T-helper 2 cell treated with Interferon-gamma antibody and Interleukin-4, amounts not matched to agents 5 μg/mL and 100 μg/mL, for 36 hours (primary cell): Measurements from ENCODE around the gene PAPLN.
"Not testable (repeated sequence)": the region's sequence is repeated elsewhere in the genome, so short reads cannot be mapped to it uniquely, and the experiment has no call there.

Experiments
- DNase-seq: peaks from one replicate; pipeline ENCODE4 v3.0.0; 2021; ENCODE audit warnings: low spot score
- H3K27ac Mint-ChIP-seq: one replicate; pipeline ENCODE4 v1.8.0; 2021; ENCODE audit warnings: mild to moderate bottlenecking, mixed read lengths
- H3K27me3 Mint-ChIP-seq: one replicate; pipeline ENCODE4 v1.8.0; 2021; ENCODE audit warnings: low read depth, mixed read lengths
- H3K36me3 Mint-ChIP-seq: one replicate; pipeline ENCODE4 v1.8.0; 2021; ENCODE audit warnings: low read depth, mixed read lengths
- H3K4me1 Mint-ChIP-seq: one replicate; pipeline ENCODE4 v1.8.0; 2021; ENCODE audit warnings: low read depth, mixed read lengths
- H3K4me3 Mint-ChIP-seq: one replicate; pipeline ENCODE4 v1.8.0; 2022; ENCODE audit warnings: mild to moderate bottlenecking, moderate library complexity, mixed read lengths
- H3K9me3 Mint-ChIP-seq: one replicate; pipeline ENCODE4 v1.8.0; 2021; ENCODE audit warnings: mixed read lengths

Gene PAPLN, protein sequence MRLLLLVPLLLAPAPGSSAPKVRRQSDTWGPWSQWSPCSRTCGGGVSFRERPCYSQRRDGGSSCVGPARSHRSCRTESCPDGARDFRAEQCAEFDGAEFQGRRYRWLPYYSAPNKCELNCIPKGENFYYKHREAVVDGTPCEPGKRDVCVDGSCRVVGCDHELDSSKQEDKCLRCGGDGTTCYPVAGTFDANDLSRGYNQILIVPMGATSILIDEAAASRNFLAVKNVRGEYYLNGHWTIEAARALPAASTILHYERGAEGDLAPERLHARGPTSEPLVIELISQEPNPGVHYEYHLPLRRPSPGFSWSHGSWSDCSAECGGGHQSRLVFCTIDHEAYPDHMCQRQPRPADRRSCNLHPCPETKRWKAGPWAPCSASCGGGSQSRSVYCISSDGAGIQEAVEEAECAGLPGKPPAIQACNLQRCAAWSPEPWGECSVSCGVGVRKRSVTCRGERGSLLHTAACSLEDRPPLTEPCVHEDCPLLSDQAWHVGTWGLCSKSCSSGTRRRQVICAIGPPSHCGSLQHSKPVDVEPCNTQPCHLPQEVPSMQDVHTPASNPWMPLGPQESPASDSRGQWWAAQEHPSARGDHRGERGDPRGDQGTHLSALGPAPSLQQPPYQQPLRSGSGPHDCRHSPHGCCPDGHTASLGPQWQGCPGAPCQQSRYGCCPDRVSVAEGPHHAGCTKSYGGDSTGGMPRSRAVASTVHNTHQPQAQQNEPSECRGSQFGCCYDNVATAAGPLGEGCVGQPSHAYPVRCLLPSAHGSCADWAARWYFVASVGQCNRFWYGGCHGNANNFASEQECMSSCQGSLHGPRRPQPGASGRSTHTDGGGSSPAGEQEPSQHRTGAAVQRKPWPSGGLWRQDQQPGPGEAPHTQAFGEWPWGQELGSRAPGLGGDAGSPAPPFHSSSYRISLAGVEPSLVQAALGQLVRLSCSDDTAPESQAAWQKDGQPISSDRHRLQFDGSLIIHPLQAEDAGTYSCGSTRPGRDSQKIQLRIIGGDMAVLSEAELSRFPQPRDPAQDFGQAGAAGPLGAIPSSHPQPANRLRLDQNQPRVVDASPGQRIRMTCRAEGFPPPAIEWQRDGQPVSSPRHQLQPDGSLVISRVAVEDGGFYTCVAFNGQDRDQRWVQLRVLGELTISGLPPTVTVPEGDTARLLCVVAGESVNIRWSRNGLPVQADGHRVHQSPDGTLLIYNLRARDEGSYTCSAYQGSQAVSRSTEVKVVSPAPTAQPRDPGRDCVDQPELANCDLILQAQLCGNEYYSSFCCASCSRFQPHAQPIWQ

DNA sequence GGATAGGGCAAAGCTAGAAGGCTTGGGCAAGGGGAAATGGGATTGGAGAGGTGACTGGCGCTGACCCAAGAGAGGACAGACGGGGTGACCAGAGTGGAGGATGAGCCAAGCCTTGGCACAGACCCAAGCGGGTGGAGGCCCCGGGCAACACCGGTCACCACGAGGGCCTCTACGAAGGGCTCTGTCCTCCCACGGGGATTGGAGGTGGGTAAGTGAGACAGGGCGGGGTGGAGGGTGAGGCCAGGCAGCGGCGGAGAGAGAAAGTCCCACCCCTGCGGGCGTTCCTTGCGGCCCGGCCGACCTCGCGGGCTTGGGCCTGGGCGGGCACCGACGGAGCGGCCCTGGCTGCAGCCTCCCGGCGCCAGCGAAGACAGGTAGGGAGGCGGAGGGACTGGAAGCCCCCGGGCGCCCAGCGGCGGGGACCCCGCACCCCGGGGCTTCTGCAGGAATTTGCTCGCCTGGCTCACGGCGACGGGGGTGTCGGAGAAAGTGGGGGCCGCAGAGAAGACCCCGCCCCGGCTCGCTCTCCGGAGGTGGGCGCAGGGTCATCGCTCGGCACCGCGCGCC is at the start of gene PAPLN:
Gene PAPLN (plus strand): TSS at position 288 of the 567 bp plus-strand sequence. CDS start 2,273 bp downstream, outside the sequence.
- Mint-ChIP-seq H3K27ac (peak within 1 kb of the TSS; percentile 34), H3K4me1 (peaks cover 9% of the 10 kb centered on the region), H3K27me3 (peaks cover 78% of the 10 kb centered on the region), H3K9me3 (no peaks in the 10 kb centered on the region), H3K4me3 (peak within 1 kb of the TSS; percentile 60), H3K36me3 (peaks cover 2% of the 10 kb centered on the region)
- DNase-seq = no peak

DNA sequence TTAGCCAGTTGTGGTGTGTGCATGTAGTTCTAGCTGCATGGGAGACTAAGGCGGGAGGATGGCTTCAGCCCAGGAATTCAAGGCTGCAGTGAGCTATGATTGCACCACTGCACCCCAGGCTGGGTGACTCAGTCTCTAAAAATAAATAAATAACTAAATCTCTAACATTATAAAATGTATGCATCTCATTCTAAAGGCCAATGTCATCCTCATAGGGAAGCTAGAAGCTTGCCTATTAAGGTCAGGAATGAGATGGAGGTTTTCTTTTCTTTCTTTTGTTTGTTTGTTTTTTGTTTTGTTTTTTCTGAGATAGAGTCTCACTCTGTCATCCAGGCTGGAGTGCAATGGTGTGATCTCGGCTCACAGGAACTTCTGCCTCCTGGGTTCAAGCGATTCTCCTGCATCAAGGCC is 48.8 kb upstream of the PAPLN start:
- no peak for DNase-seq
- H3K27me3 Mint-ChIP-seq = no peaks in the 10 kb centered on the region
- no peaks in the 10 kb centered on the region for H3K9me3 Mint-ChIP-seq
- H3K27ac Mint-ChIP-seq = no peak overlapping the region
- no peak overlapping the region for H3K4me3 Mint-ChIP-seq
- no peaks in the 10 kb centered on the region for H3K4me1 Mint-ChIP-seq
- peaks cover 23% of the 10 kb centered on the region for H3K36me3 Mint-ChIP-seq

DNA sequence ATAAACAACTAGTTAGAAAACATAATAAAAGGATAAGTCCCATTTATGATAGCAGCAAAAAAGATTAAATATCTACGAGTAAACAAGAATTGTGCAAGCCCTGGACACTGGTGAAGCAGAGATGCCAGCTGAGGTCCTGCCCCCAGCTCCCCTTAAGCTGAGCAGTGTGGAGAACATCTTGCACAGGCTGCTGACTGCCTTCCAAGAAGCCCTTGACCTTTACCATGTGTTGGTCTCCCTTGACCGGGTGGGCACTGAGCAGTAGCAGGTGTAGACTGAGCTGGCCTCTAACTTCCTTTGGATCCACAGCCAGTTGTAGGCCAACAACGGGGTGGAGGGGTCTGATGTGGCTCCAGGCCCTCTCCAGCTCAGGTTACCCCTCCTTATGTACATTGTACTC is 47.7 kb upstream of the PAPLN start:
- Mint-ChIP-seq H3K4me1 (no peaks in the 10 kb centered on the region), H3K4me3 (no peak overlapping the region), H3K9me3 (no peaks in the 10 kb centered on the region), H3K27me3 (no peaks in the 10 kb centered on the region), H3K36me3 (peaks cover 30% of the 10 kb centered on the region), H3K27ac (no peak overlapping the region)
- DNase-seq = no peak

DNA sequence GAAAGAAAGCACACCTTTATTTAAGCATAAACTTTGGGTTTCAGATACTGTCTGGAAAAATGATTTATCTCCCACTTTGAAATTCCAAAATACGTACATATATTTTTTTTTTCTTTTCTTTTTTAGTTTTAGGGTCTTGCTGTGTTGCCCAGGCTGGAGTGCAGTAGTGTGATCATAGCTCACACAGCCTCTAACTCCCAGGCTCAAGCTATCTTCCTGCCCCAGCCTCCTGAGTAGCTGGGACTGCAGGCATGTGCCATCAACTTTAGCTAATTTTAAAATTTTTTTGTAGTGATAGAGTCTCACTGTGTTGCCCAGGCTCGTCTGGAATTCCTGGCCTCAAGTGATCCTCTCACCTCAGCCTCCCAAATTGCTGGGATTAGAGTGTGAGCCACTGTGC is 45.9 kb upstream of the PAPLN start:
- Mint-ChIP-seq H3K9me3 (no peaks in the 10 kb centered on the region), H3K27me3 (no peaks in the 10 kb centered on the region), H3K36me3 (peaks cover 42% of the 10 kb centered on the region), H3K27ac (no peak overlapping the region), H3K4me1 (no peaks in the 10 kb centered on the region), H3K4me3 (no peak overlapping the region)
- no peak for DNase-seq

DNA sequence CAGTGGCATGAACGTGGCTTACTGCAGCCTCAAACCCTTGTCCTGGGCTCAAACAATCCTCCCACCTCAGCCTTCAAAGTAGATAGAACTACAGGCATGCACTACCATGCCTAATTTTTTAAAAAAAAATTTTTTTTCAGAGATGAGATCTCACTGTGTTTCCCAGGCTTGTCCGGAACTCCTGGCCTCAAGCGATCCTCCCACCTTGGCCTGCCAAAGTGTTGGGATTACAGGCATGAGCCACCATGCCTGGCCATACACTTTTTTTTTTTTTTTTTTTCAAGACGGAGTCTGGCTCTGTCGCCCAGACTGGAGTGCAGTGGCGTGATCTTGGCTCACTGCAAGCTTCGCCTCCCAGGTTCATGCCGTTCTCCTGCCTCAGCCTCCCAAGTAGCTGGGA is 43.0 kb upstream of the PAPLN start:
- H3K27ac Mint-ChIP-seq, H3K4me3 Mint-ChIP-seq, H3K4me1 Mint-ChIP-seq, DNase-seq, H3K27me3 Mint-ChIP-seq, H3K9me3 Mint-ChIP-seq: not testable (repeated sequence)
- H3K36me3 Mint-ChIP-seq = peaks cover 46% of the 10 kb centered on the region

DNA sequence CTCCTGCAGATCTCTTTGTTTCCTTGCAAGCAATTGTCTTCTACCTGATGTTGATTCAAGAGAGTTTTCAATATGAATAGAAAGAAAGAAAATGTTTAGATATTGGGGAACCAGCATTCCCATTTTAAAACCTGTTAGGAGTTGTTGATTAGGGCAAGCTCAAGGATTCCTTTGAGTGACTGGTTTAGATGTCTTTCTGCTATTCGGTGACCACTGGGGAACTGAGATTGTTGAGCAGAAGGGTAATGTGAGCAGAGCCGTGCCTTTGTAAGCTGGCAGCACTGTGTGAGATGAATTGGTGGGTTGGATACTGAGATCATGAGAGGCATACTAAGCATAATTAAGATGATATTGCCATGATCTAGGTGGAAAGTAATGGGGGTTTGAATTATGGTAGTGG is 39.1 kb upstream of the PAPLN start:
- H3K4me1 Mint-ChIP-seq = no peaks in the 10 kb centered on the region
- H3K9me3 Mint-ChIP-seq = no peaks in the 10 kb centered on the region
- no peak overlapping the region for H3K4me3 Mint-ChIP-seq
- no peak for DNase-seq
- no peak overlapping the region for H3K27ac Mint-ChIP-seq
- peaks cover 49% of the 10 kb centered on the region for H3K36me3 Mint-ChIP-seq
- no peaks in the 10 kb centered on the region for H3K27me3 Mint-ChIP-seq

DNA sequence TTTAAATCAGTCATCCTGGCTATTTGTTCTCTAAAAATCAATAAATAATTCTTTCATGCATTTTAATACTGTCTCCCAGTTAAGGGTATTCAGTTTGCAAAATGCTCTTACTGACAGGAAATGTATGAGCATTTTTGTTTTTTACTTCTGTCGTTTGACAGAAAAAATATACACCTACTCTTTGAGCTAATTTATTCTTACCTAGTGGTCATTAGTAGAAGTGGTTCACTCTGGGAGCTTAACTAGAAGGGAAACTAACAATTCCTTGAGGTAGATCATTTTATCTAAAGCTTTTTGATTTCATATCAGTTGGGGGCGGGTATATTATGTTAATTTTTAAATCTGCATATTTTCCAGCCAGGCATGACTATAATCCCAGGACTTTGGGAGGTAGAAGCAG is 33.8 kb upstream of the PAPLN start:
- Mint-ChIP-seq H3K36me3 (peaks cover 60% of the 10 kb centered on the region), H3K4me3 (no peak overlapping the region), H3K4me1 (no peaks in the 10 kb centered on the region), H3K9me3 (peaks cover 15% of the 10 kb centered on the region), H3K27me3 (no peaks in the 10 kb centered on the region), H3K27ac (no peak overlapping the region)
- no peak for DNase-seq

DNA sequence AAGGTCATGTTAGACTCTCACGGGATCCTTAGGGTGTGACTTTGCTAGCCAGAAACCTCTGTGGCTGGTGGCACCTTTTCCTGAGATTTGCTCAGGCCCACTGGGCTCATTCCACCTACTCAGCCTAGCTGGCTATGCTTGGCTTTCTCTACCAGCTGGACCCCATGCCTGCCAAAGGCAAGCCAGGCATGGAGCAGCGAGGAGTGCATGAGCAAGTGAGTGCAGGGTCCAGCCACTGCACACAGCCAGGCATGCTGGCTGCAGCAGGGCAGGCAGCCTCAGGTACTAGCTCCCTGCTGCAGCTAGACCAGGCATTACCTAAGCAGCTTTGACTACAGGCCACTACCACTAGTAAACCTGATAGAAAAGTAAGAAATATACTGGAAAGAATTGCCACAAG is 29.7 kb upstream of the PAPLN start:
- H3K27me3 Mint-ChIP-seq = no peaks in the 10 kb centered on the region

DNA sequence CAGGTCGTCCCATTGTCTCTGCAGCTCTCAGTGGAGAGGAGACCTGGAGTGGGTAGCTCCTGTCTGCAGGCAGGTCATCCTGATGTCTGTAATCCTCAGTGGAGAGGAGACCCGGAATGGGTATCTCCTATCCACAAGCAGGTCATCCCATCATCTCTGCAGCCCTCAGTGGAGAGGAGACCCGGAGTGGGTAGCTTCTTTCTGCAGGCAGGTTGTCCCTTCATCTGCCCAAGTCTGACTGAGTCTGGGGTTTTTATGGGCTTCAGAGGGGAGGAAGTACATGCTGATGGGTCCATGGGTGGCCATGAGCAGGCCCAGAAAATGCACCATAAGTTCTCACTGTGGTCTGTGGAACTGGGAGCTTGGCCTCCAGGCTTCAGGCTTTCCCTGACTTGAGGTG is 28.9 kb upstream of the PAPLN start:
- no peak for DNase-seq
- H3K9me3 Mint-ChIP-seq = peaks cover 15% of the 10 kb centered on the region
- no peak overlapping the region for H3K27ac Mint-ChIP-seq
- no peaks in the 10 kb centered on the region for H3K4me1 Mint-ChIP-seq
- no peak overlapping the region for H3K4me3 Mint-ChIP-seq
- H3K27me3 Mint-ChIP-seq = no peaks in the 10 kb centered on the region
- peaks cover 69% of the 10 kb centered on the region for H3K36me3 Mint-ChIP-seq

More for the DNA sequence above, 29.7 kb upstream of the PAPLN start:
- no peak for DNase-seq
- H3K4me3 Mint-ChIP-seq = no peak overlapping the region
- no peaks in the 10 kb centered on the region for H3K4me1 Mint-ChIP-seq
- peaks cover 66% of the 10 kb centered on the region for H3K36me3 Mint-ChIP-seq
- no peak overlapping the region for H3K27ac Mint-ChIP-seq
- H3K9me3 Mint-ChIP-seq = peaks cover 15% of the 10 kb centered on the region

DNA sequence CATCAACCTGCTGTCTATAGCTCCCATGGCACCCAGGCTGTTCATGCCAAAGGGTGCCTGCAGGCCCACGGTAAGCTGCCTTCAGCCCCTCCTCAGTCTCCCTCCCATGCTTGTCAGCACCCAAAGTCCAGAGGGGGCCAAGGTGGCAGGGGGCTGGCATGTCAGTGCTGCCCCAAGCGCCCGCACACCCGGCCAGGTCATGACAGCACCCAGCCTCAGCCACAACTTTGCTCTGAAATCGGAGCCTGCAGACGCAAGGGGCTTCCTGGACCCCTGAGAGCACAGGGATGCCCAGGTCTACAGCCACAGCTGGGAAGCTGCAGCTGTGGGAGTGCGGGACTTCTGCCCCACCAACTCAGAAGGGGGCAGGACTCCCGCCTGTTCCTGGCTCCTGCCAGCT is 28.5 kb upstream of the PAPLN start:
- no peaks in the 10 kb centered on the region for H3K4me1 Mint-ChIP-seq
- H3K9me3 Mint-ChIP-seq = peaks cover 15% of the 10 kb centered on the region
- H3K27me3 Mint-ChIP-seq = no peaks in the 10 kb centered on the region
- H3K27ac Mint-ChIP-seq = no peak overlapping the region
- H3K4me3 Mint-ChIP-seq = no peak overlapping the region
- DNase-seq = no peak
- peaks cover 70% of the 10 kb centered on the region for H3K36me3 Mint-ChIP-seq

DNA sequence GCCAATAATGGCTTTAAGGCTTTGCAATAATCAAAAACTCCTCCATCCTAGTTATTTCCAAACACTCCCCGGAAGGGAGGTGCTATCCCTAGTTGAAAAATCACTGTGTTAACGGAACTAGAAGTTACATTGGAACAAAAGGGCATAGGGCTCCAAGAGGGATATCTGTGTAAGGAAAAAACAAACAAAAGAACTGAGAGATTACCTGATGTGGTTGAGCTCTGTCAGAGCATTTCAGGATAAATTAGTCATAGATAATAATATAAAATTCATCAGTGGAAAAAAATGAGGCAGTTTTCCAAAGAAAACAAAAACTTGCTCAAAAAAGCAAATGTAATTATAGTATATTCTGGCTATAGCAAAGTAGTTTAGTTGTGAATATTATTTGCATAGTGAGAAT is 27.4 kb upstream of the PAPLN start:
- no peaks in the 10 kb centered on the region for H3K27me3 Mint-ChIP-seq
- H3K4me1 Mint-ChIP-seq = no peaks in the 10 kb centered on the region
- H3K27ac Mint-ChIP-seq = no peak overlapping the region

DNA sequence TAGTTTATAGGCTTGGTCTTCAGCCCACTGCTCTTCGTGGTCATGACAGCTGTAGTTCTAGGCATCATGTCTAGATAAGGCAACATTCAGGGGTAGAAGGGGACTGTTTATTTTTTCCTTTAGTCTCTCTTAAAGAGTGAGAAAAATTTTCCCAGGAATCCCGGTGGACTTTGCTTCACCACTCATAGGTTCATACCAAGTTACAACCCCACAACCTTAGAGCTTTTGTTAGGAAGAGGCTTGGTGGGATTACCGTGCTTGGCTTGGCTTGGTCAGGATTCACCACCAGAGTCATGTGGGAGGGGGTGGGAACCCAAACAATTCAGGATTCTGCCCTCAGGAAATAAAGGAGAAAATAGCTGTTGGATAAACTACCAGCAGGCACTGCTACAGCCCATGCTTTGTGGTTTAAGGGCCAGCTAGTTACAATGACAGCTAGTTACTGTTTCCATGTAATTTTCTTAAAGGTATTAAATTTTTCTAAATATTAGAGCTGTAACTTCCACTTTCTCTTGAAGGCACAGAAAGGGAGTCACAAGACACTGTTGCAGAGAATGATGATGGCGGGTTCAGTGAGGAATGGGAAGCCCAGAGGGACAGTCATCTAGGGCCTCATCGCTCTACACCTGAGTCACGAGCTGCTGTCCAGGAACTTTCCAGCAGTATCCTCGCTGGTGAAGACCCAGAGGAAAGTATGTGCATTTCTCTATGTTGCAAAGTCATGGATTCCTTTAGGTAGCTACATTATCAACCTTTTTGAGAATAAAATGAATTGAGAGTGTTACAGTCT is 25.9 kb upstream of the PAPLN start:
- peaks cover 58% of the 10 kb centered on the region for H3K36me3 Mint-ChIP-seq
- DNase-seq = no peak
- no peaks in the 10 kb centered on the region for H3K4me1 Mint-ChIP-seq
- no peaks in the 10 kb centered on the region for H3K27me3 Mint-ChIP-seq
- no peak overlapping the region for H3K4me3 Mint-ChIP-seq
- H3K27ac Mint-ChIP-seq = no peak overlapping the region
- H3K9me3 Mint-ChIP-seq = peaks cover 14% of the 10 kb centered on the region

More for the DNA sequence above, 27.4 kb upstream of the PAPLN start:
- peaks cover 15% of the 10 kb centered on the region for H3K9me3 Mint-ChIP-seq
- no peak for DNase-seq
- no peak overlapping the region for H3K4me3 Mint-ChIP-seq
- H3K36me3 Mint-ChIP-seq = peaks cover 70% of the 10 kb centered on the region

DNA sequence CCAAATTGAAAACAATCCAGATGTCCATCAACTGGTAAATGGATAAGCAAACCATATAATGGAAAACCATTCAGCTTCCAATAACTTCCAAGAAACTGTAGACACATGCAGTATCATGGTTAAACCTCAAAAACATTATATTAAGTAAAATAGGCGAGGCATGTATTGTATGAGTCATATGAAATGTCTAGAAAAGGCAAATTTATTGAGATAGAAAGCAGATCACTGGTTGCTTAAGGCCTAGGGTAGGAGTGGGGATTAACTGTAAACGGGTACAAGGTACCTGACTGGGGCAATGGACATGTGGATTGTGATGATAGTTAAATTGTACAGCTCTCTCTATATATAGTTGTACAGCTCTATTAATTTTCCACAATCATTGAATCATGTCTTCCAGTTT is 21.3 kb upstream of the PAPLN start:
- Mint-ChIP-seq H3K9me3 (no peaks in the 10 kb centered on the region), H3K27me3 (no peaks in the 10 kb centered on the region), H3K27ac (no peak overlapping the region), H3K4me1 (no peaks in the 10 kb centered on the region), H3K36me3 (peaks cover 49% of the 10 kb centered on the region), H3K4me3 (no peak overlapping the region)
- DNase-seq = no peak
